Panc1 (cell line): ENCODE results near the gene NR1H2.

Experiments
- POLR2AphosphoS5 ChIP-seq: IDR thresholded peaks from 2 replicates; pipeline ENCODE4 v1.6.1; 2012; ENCODE audit warnings: mild to moderate bottlenecking, low read depth, low read length, moderate library complexity
- SIN3A ChIP-seq: IDR thresholded peaks from 2 replicates; pipeline ENCODE4 v1.6.1; 2012; ENCODE audit warnings: low read depth, mild to moderate bottlenecking, low read length, moderate library complexity, borderline replicate concordance; ENCODE audit not compliant: insufficient read depth
- TF ChIP-seq, protein P1 (sequence below): fragments of 450-650 bp; IDR thresholded peaks from 2 replicates; pipeline ENCODE4 v1.5.1; 2017; ENCODE audit warnings: mild to moderate bottlenecking

DNA sequence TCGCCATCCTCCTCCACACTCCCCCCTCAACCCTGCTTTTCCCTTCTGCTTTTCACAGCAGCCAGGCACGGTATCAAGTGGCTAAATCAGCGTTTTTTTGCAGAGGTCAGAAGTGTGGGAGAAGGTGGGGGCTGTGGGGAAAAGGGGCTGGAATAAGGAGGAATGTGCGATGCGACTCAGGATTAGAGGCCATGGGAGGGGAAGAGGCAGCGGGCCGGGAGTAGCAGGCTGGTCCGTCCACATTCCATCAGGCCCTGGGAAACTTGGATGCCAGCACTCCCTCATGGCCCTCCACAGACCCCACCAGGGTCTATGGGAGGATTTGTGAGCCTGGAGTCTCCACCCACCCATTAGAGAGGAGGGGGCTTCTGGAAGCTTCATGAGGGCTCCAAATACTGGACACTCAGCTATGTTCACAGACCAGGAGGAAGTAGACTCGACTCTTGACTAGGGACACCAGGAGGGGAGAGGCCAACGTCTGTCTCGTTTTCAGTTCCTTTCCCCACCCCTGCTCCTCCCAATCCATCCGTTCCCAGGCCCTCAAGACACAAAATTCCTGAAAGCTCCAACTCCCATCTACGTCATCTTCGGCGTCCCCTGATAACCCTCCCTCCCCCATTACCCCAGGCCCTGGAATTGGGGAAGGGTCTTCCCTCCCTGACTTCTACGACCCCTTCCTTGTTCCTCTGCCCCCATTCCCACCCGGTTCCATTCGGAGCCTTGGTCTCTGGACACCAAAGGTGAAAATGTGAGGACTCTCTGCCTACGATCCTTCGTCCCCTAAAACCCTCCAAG lies 43.8 kb upstream of the NR1H2 start:
- TF ChIP-seq, protein P1, sequence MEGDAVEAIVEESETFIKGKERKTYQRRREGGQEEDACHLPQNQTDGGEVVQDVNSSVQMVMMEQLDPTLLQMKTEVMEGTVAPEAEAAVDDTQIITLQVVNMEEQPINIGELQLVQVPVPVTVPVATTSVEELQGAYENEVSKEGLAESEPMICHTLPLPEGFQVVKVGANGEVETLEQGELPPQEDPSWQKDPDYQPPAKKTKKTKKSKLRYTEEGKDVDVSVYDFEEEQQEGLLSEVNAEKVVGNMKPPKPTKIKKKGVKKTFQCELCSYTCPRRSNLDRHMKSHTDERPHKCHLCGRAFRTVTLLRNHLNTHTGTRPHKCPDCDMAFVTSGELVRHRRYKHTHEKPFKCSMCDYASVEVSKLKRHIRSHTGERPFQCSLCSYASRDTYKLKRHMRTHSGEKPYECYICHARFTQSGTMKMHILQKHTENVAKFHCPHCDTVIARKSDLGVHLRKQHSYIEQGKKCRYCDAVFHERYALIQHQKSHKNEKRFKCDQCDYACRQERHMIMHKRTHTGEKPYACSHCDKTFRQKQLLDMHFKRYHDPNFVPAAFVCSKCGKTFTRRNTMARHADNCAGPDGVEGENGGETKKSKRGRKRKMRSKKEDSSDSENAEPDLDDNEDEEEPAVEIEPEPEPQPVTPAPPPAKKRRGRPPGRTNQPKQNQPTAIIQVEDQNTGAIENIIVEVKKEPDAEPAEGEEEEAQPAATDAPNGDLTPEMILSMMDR = no peak
- TF ChIP-seq SIN3A (no peak), POLR2AphosphoS5 (no peak)
